ENCODE measurements around the gene RUNX1. TPM values are rescaled to one million over a fixed set of nuclear protein-coding genes. Genes with fewer than 3 reads are reported as not detected.

RUNX1 gene
- 62.1 TPM for total RNA-seq

DNA sequence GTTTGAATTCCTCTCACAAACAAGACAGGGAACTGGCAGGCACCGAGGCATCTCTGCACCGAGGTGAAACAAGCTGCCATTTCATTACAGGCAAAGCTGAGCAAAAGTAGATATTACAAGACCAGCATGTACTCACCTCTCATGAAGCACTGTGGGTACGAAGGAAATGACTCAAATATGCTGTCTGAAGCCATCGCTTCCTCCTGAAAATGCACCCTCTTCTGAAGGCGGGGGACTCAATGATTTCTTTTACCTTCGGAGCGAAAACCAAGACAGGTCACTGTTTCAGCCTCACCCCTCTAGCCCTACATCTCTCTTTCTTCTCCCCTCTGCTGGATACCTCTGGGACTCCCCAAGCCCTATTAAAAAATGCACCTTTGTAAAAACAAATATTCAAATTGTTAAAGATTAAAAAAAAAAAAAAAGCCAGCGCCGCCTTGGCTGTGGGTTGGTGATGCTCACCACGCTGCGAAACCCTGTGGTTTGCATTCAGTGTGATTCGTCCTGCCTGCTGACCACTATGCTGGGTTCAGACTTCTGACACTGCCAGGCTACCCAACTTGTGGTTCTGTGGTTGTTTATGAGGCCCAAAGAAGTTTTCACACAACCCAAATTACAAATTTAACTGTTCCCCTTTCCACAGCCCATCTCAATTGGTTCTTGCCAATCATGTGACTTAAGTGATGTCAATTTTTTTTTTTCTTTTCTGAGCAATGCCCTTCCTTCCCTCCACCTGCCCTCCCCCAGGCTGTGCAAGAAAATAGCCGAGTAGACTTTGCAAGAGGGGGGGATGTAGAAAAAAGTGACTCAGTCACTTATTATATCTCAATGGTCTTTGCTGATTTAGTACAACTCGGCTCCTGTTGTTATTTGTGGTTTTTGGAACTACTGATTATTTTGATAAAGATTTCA is at the start of gene RUNX1:
RUNX1 (minus strand) TSS at position 597 of the 912 bp plus-strand sequence.
- Histone ChIP-seq H3K27ac (peak within 1 kb of the TSS; percentile 7), H3K36me3 (no peaks in the 10 kb centered on the region), H3K4me3 (peak within 1 kb of the TSS; percentile 4 to 24), H3K4me1 (peaks cover 26% of the 10 kb centered on the region), H3K27me3 (no peaks in the 10 kb centered on the region), H3K9me3 (no peaks in the 10 kb centered on the region)
- intact Hi-C loops (cut with DNase I) = no loop called here
- TF ChIP-seq, protein P1, sequence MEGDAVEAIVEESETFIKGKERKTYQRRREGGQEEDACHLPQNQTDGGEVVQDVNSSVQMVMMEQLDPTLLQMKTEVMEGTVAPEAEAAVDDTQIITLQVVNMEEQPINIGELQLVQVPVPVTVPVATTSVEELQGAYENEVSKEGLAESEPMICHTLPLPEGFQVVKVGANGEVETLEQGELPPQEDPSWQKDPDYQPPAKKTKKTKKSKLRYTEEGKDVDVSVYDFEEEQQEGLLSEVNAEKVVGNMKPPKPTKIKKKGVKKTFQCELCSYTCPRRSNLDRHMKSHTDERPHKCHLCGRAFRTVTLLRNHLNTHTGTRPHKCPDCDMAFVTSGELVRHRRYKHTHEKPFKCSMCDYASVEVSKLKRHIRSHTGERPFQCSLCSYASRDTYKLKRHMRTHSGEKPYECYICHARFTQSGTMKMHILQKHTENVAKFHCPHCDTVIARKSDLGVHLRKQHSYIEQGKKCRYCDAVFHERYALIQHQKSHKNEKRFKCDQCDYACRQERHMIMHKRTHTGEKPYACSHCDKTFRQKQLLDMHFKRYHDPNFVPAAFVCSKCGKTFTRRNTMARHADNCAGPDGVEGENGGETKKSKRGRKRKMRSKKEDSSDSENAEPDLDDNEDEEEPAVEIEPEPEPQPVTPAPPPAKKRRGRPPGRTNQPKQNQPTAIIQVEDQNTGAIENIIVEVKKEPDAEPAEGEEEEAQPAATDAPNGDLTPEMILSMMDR (IDR thresholded peaks at IDR 0.05) = no peak
- peak; percentile 8 to 20 for TF ChIP-seq POLR2AphosphoS5 (IDR thresholded peaks at IDR 0.05; ENCODE audit: insufficient read depth in 1 of 2, low read depth in 1 of 2)
- peak in 1 of 2 donors; percentile 70 for DNase-seq (ENCODE audit: extremely low spot score in 2 of 2)

DNA sequence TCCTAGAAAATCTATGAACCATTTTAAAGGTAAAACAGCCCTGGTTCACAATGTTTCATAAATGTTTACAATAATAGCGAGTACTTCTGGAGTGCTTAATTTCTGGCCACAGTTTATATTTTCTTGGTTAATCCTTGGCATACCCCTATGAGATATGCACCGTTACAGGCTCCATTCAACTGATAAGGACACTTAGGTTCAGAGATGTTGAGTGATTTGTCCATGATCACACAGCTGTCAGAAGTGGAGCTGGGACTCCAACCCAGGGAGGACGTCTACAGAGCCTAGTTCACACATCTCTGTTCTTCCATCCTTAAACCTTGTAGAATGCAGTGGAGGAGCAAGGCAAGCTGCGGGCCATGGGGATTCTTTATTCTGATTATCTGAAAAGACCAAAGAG is 48.4 kb upstream of the RUNX1 start:
- no peaks in the 10 kb centered on the region for H3K27me3 ChIP-seq
- DNase-seq (ENCODE audit: extremely low spot score in 2 of 2) = no peak
- TF ChIP-seq POLR2A (IDR thresholded peaks at IDR 0.05) (no peak), POLR2AphosphoS5 (IDR thresholded peaks at IDR 0.05; ENCODE audit: insufficient read depth in 1 of 2, low read depth in 1 of 2) (no peak)
- TF ChIP-seq, protein P1 (IDR thresholded peaks at IDR 0.05) = no peak
- no peak overlapping the region for H3K4me3 ChIP-seq
- H3K9me3 ChIP-seq = no peaks in the 10 kb centered on the region
- no peaks in the 10 kb centered on the region for H3K36me3 ChIP-seq
- intact Hi-C loops (cut with DNase I) = no loop called here
- no peak overlapping the region for H3K27ac ChIP-seq
- peaks cover 8% of the 10 kb centered on the region for H3K4me1 ChIP-seq

DNA sequence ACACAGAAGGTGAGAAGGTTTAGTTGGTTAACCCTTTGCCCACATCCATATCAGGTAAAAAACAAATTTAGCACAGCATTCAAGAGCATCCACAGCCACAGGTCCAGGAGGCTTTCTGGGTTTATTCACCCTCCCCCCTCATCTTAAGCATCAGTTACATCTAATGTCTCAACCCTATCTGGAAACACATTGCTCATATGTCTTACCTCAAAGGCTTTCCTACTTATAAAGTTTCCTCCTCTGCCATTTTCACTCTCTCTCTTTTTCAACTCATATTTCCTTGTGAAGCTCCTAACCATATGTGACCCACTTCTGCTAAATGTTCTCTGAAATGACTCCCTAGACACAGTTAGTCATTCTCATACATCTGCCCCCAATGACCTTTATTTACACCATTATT is 47.9 kb upstream of the RUNX1 start:
- Histone ChIP-seq H3K4me1 (peaks cover 8% of the 10 kb centered on the region), H3K9me3 (no peaks in the 10 kb centered on the region), H3K36me3 (no peaks in the 10 kb centered on the region), H3K27ac (no peak overlapping the region), H3K27me3 (no peaks in the 10 kb centered on the region), H3K4me3 (no peak overlapping the region)
- no peak for TF ChIP-seq POLR2AphosphoS5 (IDR thresholded peaks at IDR 0.05; ENCODE audit: insufficient read depth in 1 of 2, low read depth in 1 of 2)
- TF ChIP-seq, protein P1 (IDR thresholded peaks at IDR 0.05) = no peak
- TF ChIP-seq POLR2A (IDR thresholded peaks at IDR 0.05) = no peak
- intact Hi-C loops (cut with DNase I) = no loop called here
- DNase-seq (ENCODE audit: extremely low spot score in 2 of 2) = no peak

DNA sequence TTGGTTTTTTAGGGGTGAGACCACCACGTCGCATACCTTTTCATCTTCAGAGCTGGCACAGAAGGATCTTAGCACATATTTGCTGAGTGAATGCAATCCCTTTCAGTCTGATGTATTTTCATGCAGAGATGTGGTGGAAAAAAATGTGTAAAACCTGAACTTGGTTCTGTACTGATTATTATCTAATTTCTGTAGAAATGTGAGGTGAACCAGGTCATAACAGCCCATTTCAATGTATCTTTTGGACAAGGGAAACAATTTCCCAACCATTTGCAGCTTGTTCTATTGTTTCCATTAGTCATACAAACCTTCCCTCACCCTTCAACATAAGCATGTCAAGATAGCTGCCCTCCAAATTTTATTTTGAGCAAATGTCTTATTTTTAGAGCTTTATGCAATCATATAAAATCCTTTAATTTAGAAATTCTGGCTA is 46.8 kb upstream of the RUNX1 start:
- Histone ChIP-seq H3K9me3 (no peaks in the 10 kb centered on the region), H3K4me3 (no peak overlapping the region), H3K27ac (no peak overlapping the region), H3K36me3 (no peaks in the 10 kb centered on the region), H3K4me1 (peaks cover 8% of the 10 kb centered on the region), H3K27me3 (no peaks in the 10 kb centered on the region)
- no peak for DNase-seq (ENCODE audit: extremely low spot score in 2 of 2)
- TF ChIP-seq, protein P1 (IDR thresholded peaks at IDR 0.05) = no peak
- TF ChIP-seq POLR2A (IDR thresholded peaks at IDR 0.05) = no peak
- no peak for TF ChIP-seq POLR2AphosphoS5 (IDR thresholded peaks at IDR 0.05; ENCODE audit: insufficient read depth in 1 of 2, low read depth in 1 of 2)
- intact Hi-C loops (cut with DNase I) = no loop called here

DNA sequence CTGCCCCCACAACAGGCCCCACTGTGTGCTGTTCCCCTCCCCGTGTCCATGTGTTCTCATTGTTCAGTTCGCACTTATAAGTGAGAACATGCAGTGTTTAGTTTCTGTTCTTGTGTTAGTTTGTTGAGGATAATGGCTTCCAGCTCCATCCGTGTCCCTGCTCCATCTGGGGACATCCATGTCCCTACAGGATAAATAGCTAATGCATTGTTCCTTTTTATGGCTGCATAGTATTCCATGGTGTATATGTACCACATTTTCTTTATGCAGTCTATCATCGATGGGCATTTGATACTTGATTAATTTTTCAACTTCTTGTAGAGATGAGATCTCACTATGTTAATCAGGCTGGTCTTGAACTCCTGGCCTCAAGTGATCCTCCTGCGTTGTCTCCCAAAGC is 44.4 kb upstream of the RUNX1 start:
- Histone ChIP-seq H3K27ac (no peak overlapping the region), H3K27me3 (no peaks in the 10 kb centered on the region), H3K4me3 (no peak overlapping the region), H3K36me3 (no peaks in the 10 kb centered on the region), H3K4me1 (peaks cover 8% of the 10 kb centered on the region), H3K9me3 (no peaks in the 10 kb centered on the region)
- TF ChIP-seq, protein P1 (IDR thresholded peaks at IDR 0.05) = no peak
- no peak for TF ChIP-seq POLR2A (IDR thresholded peaks at IDR 0.05)
- TF ChIP-seq POLR2AphosphoS5 (IDR thresholded peaks at IDR 0.05; ENCODE audit: insufficient read depth in 1 of 2, low read depth in 1 of 2) = no peak
- no peak for DNase-seq (ENCODE audit: extremely low spot score in 2 of 2)
- intact Hi-C loops (cut with DNase I) = no loop called here

Data from vagina (tissue), 2 donors.